DOHH2 (cell line): ENCODE measurements around the gene TTC7B.

Experiments
- H3F3A ChIP-seq: fragments of 200-600 bp; sonication (generic), shearing (Covaris generic); 2 replicates; pipeline ENCODE4 v1.6.0; 2016; ENCODE audit warnings: antibody characterized with exemption, mild to moderate bottlenecking; ENCODE audit not compliant: control insufficient read depth, insufficient read depth
- H3K27ac ChIP-seq: fragments of 200-600 bp; sonication (generic); 2 replicates; pipeline ENCODE4 v1.5.1; 2014; ENCODE audit warnings: low read depth, mild to moderate bottlenecking, low read length, moderate library complexity
- H3K27me3 ChIP-seq: fragments of 200-600 bp; sonication (generic); 2 replicates; pipeline ENCODE4 v1.6.1; 2014; ENCODE audit warnings: mild to moderate bottlenecking, low read length, mixed read lengths; ENCODE audit not compliant: control insufficient read depth
- H3K36me3 ChIP-seq: fragments of 200-600 bp; sonication (generic); 2 replicates; pipeline ENCODE4 v1.6.1; 2014; ENCODE audit warnings: mild to moderate bottlenecking, low read length, moderate library complexity, mixed read lengths; ENCODE audit not compliant: control insufficient read depth
- H3K4me1 ChIP-seq: fragments of 200-600 bp; sonication (generic); 2 replicates; pipeline ENCODE4 v1.6.1; 2014; ENCODE audit warnings: mild to moderate bottlenecking, low read length, mixed read lengths; ENCODE audit not compliant: control insufficient read depth
- H3K4me2 ChIP-seq: fragments of 200-600 bp; sonication (generic); 2 replicates; pipeline ENCODE4 v1.6.0; 2014; ENCODE audit warnings: mild to moderate bottlenecking, low read length, moderate library complexity
- H3K4me3 ChIP-seq: fragments of 200-600 bp; sonication (generic); 2 replicates; pipeline ENCODE4 v1.5.1; 2014; ENCODE audit warnings: mild to moderate bottlenecking, low read length, mixed read lengths
- H3K79me2 ChIP-seq: fragments of 200-600 bp; sonication (generic); 2 replicates; pipeline ENCODE4 v1.6.1; 2014; ENCODE audit warnings: mild to moderate bottlenecking, low read length, mixed read lengths; ENCODE audit not compliant: control insufficient read depth
- H3K9me2 ChIP-seq: fragments of 200-600 bp; sonication (generic); replicated peaks from 2 replicates; pipeline ENCODE4 v1.6.1; 2014; ENCODE audit warnings: mild to moderate bottlenecking, low read length, mixed read lengths; ENCODE audit not compliant: control insufficient read depth
- H3K9me3 ChIP-seq: fragments of 200-600 bp; sonication (generic); 2 replicates; pipeline ENCODE4 v1.6.1; 2014; ENCODE audit warnings: antibody characterized with exemption, low read length, mixed read lengths; ENCODE audit not compliant: control insufficient read depth, insufficient read depth
- H4K20me1 ChIP-seq: fragments of 200-600 bp; sonication (generic); 2 replicates; pipeline ENCODE4 v1.6.0; 2014; ENCODE audit warnings: low read depth, mild to moderate bottlenecking, antibody characterized with exemption, low read length, moderate library complexity; ENCODE audit not compliant: control insufficient read depth, insufficient read depth
- CTCF ChIP-seq: fragments of 200-600 bp; sonication (generic); IDR thresholded peaks from one replicate; pipeline ENCODE4 v1.5.1; 2014; ENCODE audit warnings: antibody characterized with exemption, mild to moderate bottlenecking, low read depth, low read length; ENCODE audit not compliant: poor library complexity, severe bottlenecking
- EZH2phosphoT487 ChIP-seq: fragments of 200-600 bp; sonication (generic); IDR thresholded peaks from 2 replicates; pipeline ENCODE4 v1.6.1; 2017; ENCODE audit warnings: borderline replicate concordance, mild to moderate bottlenecking, antibody characterized with exemption, low read length, moderate library complexity, mixed read lengths

Gene TTC7B

GRCh38 chr14:90624227-90624626 lies 192.0 kb downstream of the TTC7B start:
- H3K27ac ChIP-seq = no peak overlapping the region
- no peaks in the 10 kb centered on the region for H4K20me1 ChIP-seq
- no peaks in the 10 kb centered on the region for H3K36me3 ChIP-seq
- no peaks in the 10 kb centered on the region for H3K9me2 ChIP-seq
- H3K9me3 ChIP-seq = no peaks in the 10 kb centered on the region
- no peak overlapping the region for H3K4me2 ChIP-seq
- H3K4me1 ChIP-seq = no peaks in the 10 kb centered on the region
- no peak overlapping the region for H3K4me3 ChIP-seq
- no peak for TF ChIP-seq CTCF
- TF ChIP-seq EZH2phosphoT487 = no peak
- H3K79me2 ChIP-seq = no peaks in the 10 kb centered on the region
- H3F3A ChIP-seq = no peaks in the 10 kb centered on the region
- no peaks in the 10 kb centered on the region for H3K27me3 ChIP-seq

GRCh38 chr14:90621201-90621600 lies 195.0 kb downstream of the TTC7B start:
- H3K4me1 ChIP-seq = no peaks in the 10 kb centered on the region

GRCh38 chr14:90620568-90621077 lies 195.6 kb downstream of the TTC7B start:
- H3K9me2 ChIP-seq = no peaks in the 10 kb centered on the region
- H3K27me3 ChIP-seq = no peaks in the 10 kb centered on the region
- H3K4me1 ChIP-seq = no peaks in the 10 kb centered on the region
- no peak overlapping the region for H3K4me2 ChIP-seq
- no peak overlapping the region for H3K4me3 ChIP-seq
- H3K79me2 ChIP-seq = no peaks in the 10 kb centered on the region
- TF ChIP-seq CTCF (no peak), EZH2phosphoT487 (no peak)
- no peaks in the 10 kb centered on the region for H3F3A ChIP-seq
- no peaks in the 10 kb centered on the region for H3K9me3 ChIP-seq
- no peak overlapping the region for H3K27ac ChIP-seq
- no peaks in the 10 kb centered on the region for H4K20me1 ChIP-seq
- H3K36me3 ChIP-seq = no peaks in the 10 kb centered on the region

More at GRCh38 chr14:90621201-90621600, 195.0 kb downstream of the TTC7B start:
- Histone ChIP-seq H3K4me3 (no peak overlapping the region), H3K9me2 (no peaks in the 10 kb centered on the region), H3K9me3 (no peaks in the 10 kb centered on the region), H3K27me3 (no peaks in the 10 kb centered on the region), H3F3A (no peaks in the 10 kb centered on the region), H3K36me3 (no peaks in the 10 kb centered on the region), H3K4me2 (no peak overlapping the region), H3K27ac (no peak overlapping the region), H3K79me2 (no peaks in the 10 kb centered on the region), H4K20me1 (no peaks in the 10 kb centered on the region)
- no peak for TF ChIP-seq CTCF
- no peak for TF ChIP-seq EZH2phosphoT487

DNA sequence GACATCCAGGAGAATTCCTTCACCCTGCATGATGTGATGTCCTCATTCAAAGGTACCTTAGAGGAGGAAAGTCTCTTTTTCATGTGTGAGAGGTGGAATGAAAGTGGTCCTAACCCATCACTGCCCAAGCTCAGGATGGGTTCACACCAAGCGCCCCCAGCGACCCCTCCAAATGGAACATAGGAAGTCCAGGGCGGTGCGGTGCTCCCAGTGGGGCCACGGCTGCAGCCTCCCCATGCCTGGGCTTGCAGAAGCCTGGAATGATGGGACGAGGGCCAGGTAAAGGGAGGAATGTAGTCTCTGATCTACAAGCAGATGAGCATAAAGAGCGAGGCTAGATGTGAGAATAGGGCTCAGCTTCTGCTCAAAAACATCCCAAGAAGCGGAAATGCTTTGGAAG lies 196.3 kb downstream of the TTC7B start:
- H3K4me2 ChIP-seq = no peak overlapping the region
- H4K20me1 ChIP-seq = no peaks in the 10 kb centered on the region
- no peaks in the 10 kb centered on the region for H3K79me2 ChIP-seq
- no peaks in the 10 kb centered on the region for H3F3A ChIP-seq
- H3K4me3 ChIP-seq = no peak overlapping the region
- H3K27me3 ChIP-seq = no peaks in the 10 kb centered on the region
- no peak for TF ChIP-seq EZH2phosphoT487
- TF ChIP-seq CTCF = no peak
- no peaks in the 10 kb centered on the region for H3K9me3 ChIP-seq
- H3K27ac ChIP-seq = no peak overlapping the region
- no peaks in the 10 kb centered on the region for H3K9me2 ChIP-seq
- H3K4me1 ChIP-seq = no peaks in the 10 kb centered on the region
- no peaks in the 10 kb centered on the region for H3K36me3 ChIP-seq
